ENCODE results near the gene TMEM51.

TMEM51 gene

GRCh38 chr1:15222653-15223303 lies 69.2 kb downstream of the TMEM51 start:
- DNase-seq, result no peak

GRCh38 chr1:15224259-15224869 lies 70.8 kb downstream of the TMEM51 start:
- DNase-seq, result no peak

GRCh38 chr1:15224974-15225373 lies 71.4 kb downstream of the TMEM51 start:
- DNase-seq, result no peak

GRCh38 chr1:15225461-15225860 lies 71.9 kb downstream of the TMEM51 start:
- DNase-seq, result no peak

- DNase-seq, result no peak
Measured at GRCh38 chr1:15226388-15227255, 73.1 kb downstream of the TMEM51 start.

- DNase-seq, result no peak
Measured at GRCh38 chr1:15229707-15230131, 76.2 kb downstream of the TMEM51 start.

- no peak for DNase-seq
Measured at GRCh38 chr1:15231714-15232201, 78.2 kb downstream of the TMEM51 start.

GRCh38 chr1:15233689-15234088 lies 80.1 kb downstream of the TMEM51 start:
- no peak for DNase-seq

GRCh38 chr1:15236321-15236721 lies 82.8 kb downstream of the TMEM51 start:
- no peak for DNase-seq

GRCh38 chr1:15236746-15237145 lies 83.2 kb downstream of the TMEM51 start:
- DNase-seq, result no peak

GRCh38 chr1:15238789-15239188 lies 85.2 kb downstream of the TMEM51 start:
- no peak for DNase-seq

- DNase-seq, result no peak
Measured at GRCh38 chr1:15242766-15243165, 89.2 kb downstream of the TMEM51 start.

GRCh38 chr1:15243275-15244043 lies 89.9 kb downstream of the TMEM51 start:
- DNase-seq, result no peak

- no peak for DNase-seq
Measured at GRCh38 chr1:15244813-15245212, 91.3 kb downstream of the TMEM51 start.

- DNase-seq, result no peak
Measured at GRCh38 chr1:15245593-15246360, 92.2 kb downstream of the TMEM51 start.

- peak; percentile 64 for DNase-seq
Measured at GRCh38 chr1:15246960-15247614, 93.5 kb downstream of the TMEM51 start, which contains the start of gene FHAD1. FHAD1 (plus strand) TSS chr1:15247223; CDS start chr1:15251785, 4,562 bp downstream.

- no peak for DNase-seq
Measured at GRCh38 chr1:15248216-15248615, 94.7 kb downstream of the TMEM51 start.

GRCh38 chr1:15249081-15249480 lies 95.5 kb downstream of the TMEM51 start:
- no peak for DNase-seq

GRCh38 chr1:15251857-15252835 lies 98.6 kb downstream of the TMEM51 start:
- DNase-seq, result peak; percentile 3

- DNase-seq, result no peak
Measured at GRCh38 chr1:15254559-15254958, 101.0 kb downstream of the TMEM51 start.
